KMS-11 (cell line): ENCODE data around the gene MRC2.

Experiments used
- H2AFZ ChIP-seq: fragments of 200-600 bp; sonication (generic); 2 replicates; pipeline ENCODE4 v1.6.1; 2016; ENCODE audit warnings: antibody characterized with exemption, mixed run types, low read depth
- H3K27ac ChIP-seq: fragments of 200-600 bp; sonication (generic); 2 replicates; pipeline ENCODE4 v1.6.1; 2016; ENCODE audit warnings: mild to moderate bottlenecking, mixed run types
- H3K27me3 ChIP-seq: fragments of 200-600 bp; sonication (generic); 2 replicates; pipeline ENCODE4 v1.6.1; 2017; ENCODE audit warnings: mild to moderate bottlenecking, low read depth, mixed run types, moderate library complexity; ENCODE audit not compliant: insufficient read depth
- H3K36me3 ChIP-seq: fragments of 200-600 bp; sonication (generic); 2 replicates; pipeline ENCODE4 v1.6.1; 2017; ENCODE audit warnings: mild to moderate bottlenecking, mixed run types; ENCODE audit not compliant: insufficient read depth
- H3K4me1 ChIP-seq: fragments of 200-600 bp; sonication (generic); 2 replicates; pipeline ENCODE4 v1.6.1; 2016; ENCODE audit warnings: mild to moderate bottlenecking, low read depth, mixed run types; ENCODE audit not compliant: poor library complexity, severe bottlenecking
- H3K4me2 ChIP-seq: fragments of 200-600 bp; sonication (generic); 2 replicates; pipeline ENCODE4 v1.7.0; 2016; ENCODE audit warnings: mild to moderate bottlenecking, mixed run types
- H3K4me3 ChIP-seq: fragments of 200-600 bp; sonication (generic); IDR thresholded peaks from 2 replicates; pipeline ENCODE4 v1.6.1; 2017; ENCODE audit warnings: low read depth, low read length, mixed read lengths; ENCODE audit not compliant: insufficient read depth
- H3K79me2 ChIP-seq: fragments of 200-600 bp; sonication (generic); 2 replicates; pipeline ENCODE4 v1.6.1; 2016; ENCODE audit warnings: low read depth, mixed run types; ENCODE audit not compliant: insufficient read depth
- H3K9ac ChIP-seq: fragments of 200-600 bp; sonication (generic); 2 replicates; pipeline ENCODE4 v1.6.1; 2016; ENCODE audit warnings: mild to moderate bottlenecking, mixed run types
- H4K20me1 ChIP-seq: fragments of 200-600 bp; sonication (generic); 2 replicates; pipeline ENCODE4 v1.6.1; 2016; ENCODE audit warnings: mild to moderate bottlenecking, mixed run types; ENCODE audit not compliant: insufficient read depth
- TF ChIP-seq, protein P1 (sequence below): fragments of 200-600 bp; sonication (generic); conservative IDR thresholded peaks from 2 replicates; pipeline ENCODE4 v1.6.1; 2017; ENCODE audit warnings: low read depth, mild to moderate bottlenecking, antibody characterized with exemption, low read length, moderate library complexity, mixed read lengths

MRC2 gene

DNA sequence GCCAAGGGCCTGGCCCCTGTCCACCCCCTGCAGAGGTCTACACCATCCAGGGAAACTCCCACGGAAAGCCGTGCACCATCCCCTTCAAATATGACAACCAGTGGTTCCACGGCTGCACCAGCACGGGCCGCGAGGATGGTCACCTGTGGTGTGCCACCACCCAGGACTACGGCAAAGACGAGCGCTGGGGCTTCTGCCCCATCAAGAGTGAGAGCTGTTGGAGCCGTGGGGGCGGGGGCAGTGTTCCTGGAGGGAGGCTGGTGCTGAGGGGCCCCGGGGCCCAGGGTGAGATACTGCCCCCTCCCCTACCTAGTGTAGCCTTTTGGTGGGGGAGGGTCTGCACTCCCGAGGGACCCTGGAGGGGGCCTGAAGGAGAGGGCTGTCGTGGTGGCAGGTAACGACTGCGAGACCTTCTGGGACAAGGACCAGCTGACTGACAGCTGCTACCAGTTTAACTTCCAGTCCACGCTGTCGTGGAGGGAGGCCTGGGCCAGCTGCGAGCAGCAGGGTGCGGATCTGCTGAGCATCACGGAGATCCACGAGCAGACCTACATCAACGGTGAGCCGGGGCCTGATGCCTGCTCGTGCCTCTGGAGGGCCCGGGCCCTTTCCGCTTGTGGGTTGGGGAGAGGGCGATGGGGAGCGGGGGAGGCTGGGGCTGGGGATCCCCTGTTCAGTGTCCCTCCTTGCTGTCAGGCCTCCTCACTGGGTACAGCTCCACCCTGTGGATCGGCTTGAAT lies 38.8 kb downstream of the MRC2 start:
- no peak overlapping the region for H3K27ac ChIP-seq
- no peaks in the 10 kb centered on the region for H4K20me1 ChIP-seq
- H3K4me3 ChIP-seq, result no peak overlapping the region
- no peaks in the 10 kb centered on the region for H3K36me3 ChIP-seq
- H3K9ac ChIP-seq, result no peak overlapping the region
- no peaks in the 10 kb centered on the region for H3K4me1 ChIP-seq
- no peaks in the 10 kb centered on the region for H3K27me3 ChIP-seq
- no peak overlapping the region for H3K4me2 ChIP-seq
- no peaks in the 10 kb centered on the region for H3K79me2 ChIP-seq
- TF ChIP-seq, protein P1, sequence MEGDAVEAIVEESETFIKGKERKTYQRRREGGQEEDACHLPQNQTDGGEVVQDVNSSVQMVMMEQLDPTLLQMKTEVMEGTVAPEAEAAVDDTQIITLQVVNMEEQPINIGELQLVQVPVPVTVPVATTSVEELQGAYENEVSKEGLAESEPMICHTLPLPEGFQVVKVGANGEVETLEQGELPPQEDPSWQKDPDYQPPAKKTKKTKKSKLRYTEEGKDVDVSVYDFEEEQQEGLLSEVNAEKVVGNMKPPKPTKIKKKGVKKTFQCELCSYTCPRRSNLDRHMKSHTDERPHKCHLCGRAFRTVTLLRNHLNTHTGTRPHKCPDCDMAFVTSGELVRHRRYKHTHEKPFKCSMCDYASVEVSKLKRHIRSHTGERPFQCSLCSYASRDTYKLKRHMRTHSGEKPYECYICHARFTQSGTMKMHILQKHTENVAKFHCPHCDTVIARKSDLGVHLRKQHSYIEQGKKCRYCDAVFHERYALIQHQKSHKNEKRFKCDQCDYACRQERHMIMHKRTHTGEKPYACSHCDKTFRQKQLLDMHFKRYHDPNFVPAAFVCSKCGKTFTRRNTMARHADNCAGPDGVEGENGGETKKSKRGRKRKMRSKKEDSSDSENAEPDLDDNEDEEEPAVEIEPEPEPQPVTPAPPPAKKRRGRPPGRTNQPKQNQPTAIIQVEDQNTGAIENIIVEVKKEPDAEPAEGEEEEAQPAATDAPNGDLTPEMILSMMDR, result no peak
- H2AFZ ChIP-seq, result no peak overlapping the region

DNA sequence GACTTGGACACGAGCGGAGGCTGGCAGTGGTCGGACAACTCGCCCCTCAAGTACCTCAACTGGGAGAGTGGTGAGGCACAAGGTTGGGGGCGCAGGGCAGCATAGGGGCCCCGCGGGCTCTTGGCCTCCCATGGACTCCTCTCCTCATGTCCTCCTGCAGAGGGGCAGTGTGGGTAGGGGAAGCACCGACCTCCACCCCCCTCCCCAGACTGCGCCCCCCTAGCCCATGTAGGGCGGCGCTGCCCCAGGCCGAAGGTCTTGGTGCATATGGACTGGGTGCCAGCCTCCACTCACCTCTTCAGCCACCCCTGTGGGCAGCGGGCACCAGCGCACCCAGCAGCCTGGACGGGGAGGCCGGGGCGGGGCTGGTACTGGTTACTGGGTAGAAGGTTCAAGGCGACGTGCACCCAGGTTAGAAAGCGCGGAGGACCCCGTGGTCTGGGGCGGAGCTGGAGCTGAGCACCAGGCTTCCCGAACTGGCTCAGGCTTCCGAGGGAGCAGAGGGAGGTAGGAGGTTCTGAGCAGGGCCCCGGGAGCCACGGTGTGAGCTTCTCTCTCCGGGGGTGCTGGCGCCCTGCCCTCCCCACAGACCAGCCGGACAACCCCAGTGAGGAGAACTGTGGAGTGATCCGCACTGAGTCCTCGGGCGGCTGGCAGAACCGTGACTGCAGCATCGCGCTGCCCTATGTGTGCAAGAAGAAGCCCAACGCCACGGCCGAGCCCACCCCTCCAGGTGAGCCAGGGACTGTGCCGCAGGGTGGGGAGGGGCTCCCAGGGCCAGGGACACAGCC lies 39.5 kb downstream of the MRC2 start:
- Histone ChIP-seq H3K4me3 (no peak overlapping the region), H3K4me2 (no peak overlapping the region), H3K79me2 (no peaks in the 10 kb centered on the region), H4K20me1 (no peaks in the 10 kb centered on the region), H3K27me3 (no peaks in the 10 kb centered on the region), H2AFZ (no peak overlapping the region), H3K36me3 (no peaks in the 10 kb centered on the region), H3K9ac (no peak overlapping the region), H3K27ac (no peak overlapping the region), H3K4me1 (no peaks in the 10 kb centered on the region)
- TF ChIP-seq, protein P1, result no peak

GRCh38 chr17:62668091-62668804 lies 40.8 kb downstream of the MRC2 start:
- H3K4me2 ChIP-seq, result no peak overlapping the region
- no peak overlapping the region for H2AFZ ChIP-seq
- no peaks in the 10 kb centered on the region for H3K36me3 ChIP-seq
- no peaks in the 10 kb centered on the region for H3K79me2 ChIP-seq
- TF ChIP-seq, protein P1, result no peak
- H3K27me3 ChIP-seq, result no peaks in the 10 kb centered on the region
- H4K20me1 ChIP-seq, result no peaks in the 10 kb centered on the region
- no peak overlapping the region for H3K27ac ChIP-seq
- no peak overlapping the region for H3K4me3 ChIP-seq
- H3K4me1 ChIP-seq, result no peaks in the 10 kb centered on the region
- no peak overlapping the region for H3K9ac ChIP-seq

DNA sequence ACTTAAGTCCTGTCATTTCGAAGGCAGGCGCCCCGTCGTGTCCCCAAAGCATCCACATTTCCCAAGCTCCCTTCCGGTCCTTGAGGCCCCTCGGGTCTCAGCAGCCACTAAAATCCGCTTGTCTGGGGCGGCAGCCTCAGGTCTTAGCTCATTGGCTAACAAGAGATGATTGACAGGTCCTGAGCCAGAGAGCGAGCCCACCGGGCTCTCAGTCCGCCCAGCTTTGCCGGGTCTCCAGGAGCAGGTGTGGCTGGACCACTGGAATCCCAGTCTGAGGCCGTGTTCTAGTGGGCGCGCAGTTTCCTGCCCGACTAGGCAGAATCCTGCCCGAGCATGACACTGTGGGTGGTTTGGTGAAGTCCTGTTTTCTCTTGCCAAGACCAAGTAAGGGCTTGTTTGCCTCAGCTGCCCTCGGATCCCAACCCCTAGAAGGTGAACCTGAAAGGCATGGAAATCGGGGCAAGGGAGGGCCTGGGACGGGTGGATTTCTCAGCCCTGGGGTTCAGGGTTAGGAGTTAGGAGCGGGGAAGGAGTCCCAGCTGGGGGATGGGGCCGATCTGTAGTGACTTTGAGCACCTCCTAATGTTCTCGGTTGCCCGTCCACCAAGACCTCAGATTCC lies 42.8 kb downstream of the MRC2 start:
- Histone ChIP-seq H2AFZ (no peak overlapping the region), H3K9ac (no peak overlapping the region), H3K36me3 (no peaks in the 10 kb centered on the region), H3K27ac (no peak overlapping the region), H3K4me3 (no peak overlapping the region), H3K27me3 (no peaks in the 10 kb centered on the region; the same call in 1 of the 2 replicates), H3K79me2 (no peaks in the 10 kb centered on the region), H3K4me2 (no peak overlapping the region), H4K20me1 (no peaks in the 10 kb centered on the region), H3K4me1 (no peaks in the 10 kb centered on the region)
- TF ChIP-seq, protein P1, result no peak
